ENCODE results near the gene HBD. TPM values are rescaled to one million over a fixed set of nuclear protein-coding genes. Genes with fewer than 3 reads are reported as not detected.

HBD gene
- total and polyA plus RNA-seq, 2 donors (not counting 1 experiment from before 2014, with no cell fraction given): not detected

GRCh38 chr11:5281596-5281995, 47.3 kb upstream of the HBD start:
- TF ChIP-seq EZH2 (IDR thresholded peaks at IDR 0.05; ENCODE audit: borderline replicate concordance, insufficient read depth, low read depth, low read length, poor library complexity, severe bottlenecking) (no peak), CTCF (IDR thresholded peaks at IDR 0.05) (no peak)
- Histone ChIP-seq H3K27me3 (replicated peaks in 1 of 4; ENCODE audit: control extremely low read depth in 1 of 4, control insufficient read depth in 3 of 4, insufficient read depth in 4 of 4, low read length in 3 of 4) (no peaks in the 10 kb centered on the region), H3K4me3 (ENCODE audit: control extremely low read depth in 1 of 5, extremely low read depth in 1 of 5, insufficient read depth in 1 of 5, low read depth in 2 of 5, low read length in 4 of 5) (no peak overlapping the region), H2AFZ (ENCODE audit: insufficient read depth, low read depth, low read length, poor library complexity, severe bottlenecking) (no peak overlapping the region), H4K20me1 (ENCODE audit: control insufficient read depth, insufficient read depth, low read length, poor library complexity, severe bottlenecking) (no peaks in the 10 kb centered on the region), H3K4me1 (ENCODE audit: control insufficient read depth in 2 of 2, insufficient read depth in 2 of 2, low read length in 2 of 2) (no peaks in the 10 kb centered on the region), H3K9me3 (ENCODE audit: control extremely low read depth in 1 of 3, control insufficient read depth in 2 of 3, insufficient read depth in 1 of 3, low read length in 2 of 3) (no peaks in the 10 kb centered on the region), H3K4me2 (replicated peaks; ENCODE audit: low read depth, low read length, poor library complexity, severe bottlenecking) (no peak overlapping the region), H3K79me2 (ENCODE audit: control insufficient read depth, insufficient read depth, low read length) (no peaks in the 10 kb centered on the region), H3K9ac (ENCODE audit: low read length) (no peak overlapping the region), H3K36me3 (replicated peaks in 1 of 2; ENCODE audit: control extremely low read depth in 1 of 2, control insufficient read depth in 1 of 2, extremely low read depth in 1 of 2, insufficient read depth in 2 of 2, low read length in 1 of 2) (no peaks in the 10 kb centered on the region), H3K27ac (ENCODE audit: low read length in 2 of 2) (no peak overlapping the region)
- H3K4me1 Mint-ChIP-seq: no peaks in the 10 kb centered on the region
- H3K4me3 Mint-ChIP-seq: no peak overlapping the region
- no peak overlapping the region for H3K27ac Mint-ChIP-seq
- intact Hi-C loops (cut with micrococcal nuclease): no loop called here
- POLR2A ChIA-PET: no interaction called here
- no peaks in the 10 kb centered on the region for H3K9me3 Mint-ChIP-seq (ENCODE audit: insufficient read depth)
- H3K27me3 Mint-ChIP-seq: peaks cover 3% of the 10 kb centered on the region
- DNase-seq (no peak), ATAC-seq (ENCODE audit: low read depth) (no peak)
- CTCF ChIA-PET: no interaction called here

DNA sequence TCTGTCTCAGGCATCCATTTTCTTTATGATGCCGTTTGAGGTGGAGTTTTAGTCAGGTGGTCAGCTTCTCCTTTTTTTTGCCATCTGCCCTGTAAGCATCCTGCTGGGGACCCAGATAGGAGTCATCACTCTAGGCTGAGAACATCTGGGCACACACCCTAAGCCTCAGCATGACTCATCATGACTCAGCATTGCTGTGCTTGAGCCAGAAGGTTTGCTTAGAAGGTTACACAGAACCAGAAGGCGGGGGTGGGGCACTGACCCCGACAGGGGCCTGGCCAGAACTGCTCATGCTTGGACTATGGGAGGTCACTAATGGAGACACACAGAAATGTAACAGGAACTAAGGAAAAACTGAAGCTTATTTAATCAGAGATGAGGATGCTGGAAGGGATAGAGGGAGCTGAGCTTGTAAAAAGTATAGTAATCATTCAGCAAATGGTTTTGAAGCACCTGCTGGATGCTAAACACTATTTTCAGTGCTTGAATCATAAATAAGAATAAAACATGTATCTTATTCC, 46.4 kb upstream of the HBD start:
- H4K20me1 ChIP-seq (ENCODE audit: control insufficient read depth, insufficient read depth, low read length, poor library complexity, severe bottlenecking): no peaks in the 10 kb centered on the region
- Mint-ChIP-seq H3K4me3 (no peak overlapping the region), H3K27me3 (peaks cover 3% of the 10 kb centered on the region), H3K9me3 (ENCODE audit: insufficient read depth) (no peaks in the 10 kb centered on the region), H3K27ac (no peak overlapping the region), H3K4me1 (no peaks in the 10 kb centered on the region)
- H3K9me3 ChIP-seq (ENCODE audit: control extremely low read depth in 1 of 3, control insufficient read depth in 2 of 3, insufficient read depth in 1 of 3, low read length in 2 of 3): no peaks in the 10 kb centered on the region
- H3K27me3 ChIP-seq (replicated peaks in 1 of 4; ENCODE audit: control extremely low read depth in 1 of 4, control insufficient read depth in 3 of 4, insufficient read depth in 4 of 4, low read length in 3 of 4): no peaks in the 10 kb centered on the region
- ATAC-seq (ENCODE audit: low read depth) (no peak), DNase-seq (no peak)
- POLR2A ChIA-PET: no interaction called here
- no peaks in the 10 kb centered on the region for H3K79me2 ChIP-seq (ENCODE audit: control insufficient read depth, insufficient read depth, low read length)
- TF ChIP-seq CTCF (IDR thresholded peaks at IDR 0.05) (no peak), EZH2 (IDR thresholded peaks at IDR 0.05; ENCODE audit: borderline replicate concordance, insufficient read depth, low read depth, low read length, poor library complexity, severe bottlenecking) (no peak)
- intact Hi-C loops (cut with micrococcal nuclease): no loop called here
- CTCF ChIA-PET: no interaction called here
- H2AFZ ChIP-seq (ENCODE audit: insufficient read depth, low read depth, low read length, poor library complexity, severe bottlenecking): no peak overlapping the region
- H3K4me1 ChIP-seq (ENCODE audit: control insufficient read depth in 2 of 2, insufficient read depth in 2 of 2, low read length in 2 of 2): no peaks in the 10 kb centered on the region
- no peak overlapping the region for H3K4me2 ChIP-seq (replicated peaks; ENCODE audit: low read depth, low read length, poor library complexity, severe bottlenecking)
- no peak overlapping the region for H3K4me3 ChIP-seq (ENCODE audit: control extremely low read depth in 1 of 5, extremely low read depth in 1 of 5, insufficient read depth in 1 of 5, low read depth in 2 of 5, low read length in 4 of 5)
- no peak overlapping the region for H3K9ac ChIP-seq (ENCODE audit: low read length)
- 19% methylated on average over 3 of the region's 3 CpGs for WGBS (ENCODE audit: insufficient coverage)
- H3K27ac ChIP-seq (ENCODE audit: low read length in 2 of 2): no peak overlapping the region
- H3K36me3 ChIP-seq (replicated peaks in 1 of 2; ENCODE audit: control extremely low read depth in 1 of 2, control insufficient read depth in 1 of 2, extremely low read depth in 1 of 2, insufficient read depth in 2 of 2, low read length in 1 of 2): no peaks in the 10 kb centered on the region
